GM23338 (cell line): ENCODE measurements around the gene DLG2. TPM values are rescaled to one million over a fixed set of nuclear protein-coding genes. Genes with fewer than 3 reads are reported as not detected.

Source experiments
- ATAC-seq: fragments of 200-7000 bp; cut with Tn5 transposase; 3 replicates; pipeline ENCODE4 v1.9.1; 2020
- DNase-seq: peaks from one replicate; pipeline ENCODE4 v3.0.0-alpha.2; 2015; ENCODE audit warnings: low spot score
- H2AFZ ChIP-seq: fragments of 200-600 bp; sonication (generic); 2 replicates; pipeline ENCODE4 v1.8.0; 2016; ENCODE audit warnings: antibody characterized with exemption, mild to moderate bottlenecking, moderate library complexity
- H3F3A ChIP-seq: fragments of 200-600 bp; sonication (generic); replicated peaks from 2 replicates; pipeline ENCODE4 v1.8.0; 2017; ENCODE audit warnings: antibody characterized with exemption, mixed run types, low read depth
- H3K27ac ChIP-seq: fragments of 200-600 bp; sonication (generic); 2 replicates; pipeline ENCODE4 v1.6.1; 2016; ENCODE audit warnings: low read depth
- H3K27me3 ChIP-seq: fragments of 200-600 bp; sonication (generic); 2 replicates; pipeline ENCODE4 v1.8.0; 2016; ENCODE audit warnings: mild to moderate bottlenecking, mixed run types, moderate library complexity; ENCODE audit not compliant: insufficient read depth
- H3K36me3 ChIP-seq: fragments of 200-600 bp; sonication (generic); 2 replicates; pipeline ENCODE4 v1.8.0; 2016; ENCODE audit warnings: mild to moderate bottlenecking; ENCODE audit not compliant: insufficient read depth
- H3K4me1 ChIP-seq: fragments of 200-600 bp; sonication (generic); 2 replicates; pipeline ENCODE4 v1.8.0; 2016; ENCODE audit warnings: mild to moderate bottlenecking, moderate library complexity; ENCODE audit not compliant: insufficient read depth
- H3K4me2 ChIP-seq: fragments of 200-600 bp; sonication (generic); 2 replicates; pipeline ENCODE4 v1.7.1; 2017; ENCODE audit warnings: mixed run types
- H3K4me3 ChIP-seq: fragments of 200-600 bp; sonication (generic); 2 replicates; pipeline ENCODE4 v1.6.1; 2016; ENCODE audit warnings: mixed run types
- H3K79me2 ChIP-seq: fragments of 200-600 bp; sonication (generic); replicated peaks from 2 replicates; pipeline ENCODE4 v1.8.0; 2017; ENCODE audit warnings: mild to moderate bottlenecking; ENCODE audit not compliant: insufficient read depth
- H3K9me2 ChIP-seq: fragments of 200-600 bp; sonication (generic); 2 replicates; pipeline ENCODE4 v1.8.0; 2017; ENCODE audit not compliant: insufficient read depth
- H4K20me1 ChIP-seq: fragments of 200-600 bp; sonication (generic); replicated peaks from 2 replicates; pipeline ENCODE4 v1.8.0; 2017; ENCODE audit warnings: mild to moderate bottlenecking; ENCODE audit not compliant: insufficient read depth
- H3K27ac Mint-ChIP-seq: 2 replicates; pipeline ENCODE4 v1.8.0; 2020; ENCODE audit warnings: inconsistent platforms, mild to moderate bottlenecking, moderate library complexity, mixed read lengths
- H3K27me3 Mint-ChIP-seq: 3 replicates; pipeline ENCODE4 v1.8.0; 2022; ENCODE audit warnings: low read depth, mild to moderate bottlenecking, moderate library complexity, mixed read lengths, inconsistent platforms; ENCODE audit not compliant: insufficient read depth, poor library complexity
- H3K36me3 Mint-ChIP-seq: 3 replicates; pipeline ENCODE4 v1.8.0; 2021; ENCODE audit warnings: low read depth, mild to moderate bottlenecking, inconsistent platforms, moderate library complexity, mixed read lengths
- H3K4me1 Mint-ChIP-seq: 3 replicates; pipeline ENCODE4 v1.8.0; 2020; ENCODE audit warnings: mild to moderate bottlenecking, inconsistent platforms, mixed read lengths
- H3K4me3 Mint-ChIP-seq: 3 replicates; pipeline ENCODE4 v1.8.0; 2021; ENCODE audit warnings: moderate library complexity, mild to moderate bottlenecking, inconsistent platforms, mixed read lengths
- H3K9me3 Mint-ChIP-seq: 3 replicates; pipeline ENCODE4 v1.8.0; 2020; ENCODE audit warnings: moderate library complexity, mild to moderate bottlenecking, inconsistent platforms, mixed read lengths
- JUNB ChIP-seq: IDR thresholded peaks from one replicate; pipeline ENCODE4 v1.6.1; 2016; ENCODE audit warnings: antibody characterized with exemption; ENCODE audit not compliant: unreplicated experiment
- NANOG ChIP-seq: IDR thresholded peaks from 2 replicates; pipeline ENCODE4 v1.6.1; 2016; ENCODE audit warnings: antibody characterized with exemption, borderline replicate concordance
- POLR2AphosphoS5 ChIP-seq: IDR thresholded peaks from 2 replicates; pipeline ENCODE4 v1.6.1; 2016; ENCODE audit warnings: antibody characterized with exemption, low read depth
- STAT1 ChIP-seq: IDR thresholded peaks from one replicate; pipeline ENCODE4 v1.6.1; 2016; ENCODE audit warnings: antibody characterized with exemption; ENCODE audit not compliant: unreplicated experiment
- ZNF331 ChIP-seq: fragments of 250-450 bp; sonication (Bioruptor Pico); IDR thresholded peaks from 2 replicates; pipeline ENCODE4 v1.5.0; 2020; ENCODE audit warnings: low read depth, mild to moderate bottlenecking, moderate library complexity
- polyA plus RNA-seq: library from polyadenylated mRNA; unstranded; fragments of >200 nt; fragmentation: Nextera tagmentation; extraction: Ambion mirVana; gene quantifications from 2 replicates; pipeline ENCODE4 v1.2.1, GENCODE V29; 2016
- total RNA-seq: library from RNA; depleted of rRNA; stranded (reverse); fragments of >200 nt; shearing (Covaris generic); gene quantifications from 2 replicates; pipeline ENCODE4 v1.2.3, GENCODE V29; 2014
- TF ChIP-seq, protein P1 (sequence below): fragments of 250-450 bp; sonication (Bioruptor Pico); IDR thresholded peaks from 2 replicates; pipeline ENCODE4 v1.5.0; 2020; ENCODE audit warnings: mild to moderate bottlenecking, moderate library complexity
- TF ChIP-seq, protein P2 (sequence below), 2 experiments: fragments of 200-600 bp in 1 of 2; sonication (generic) in 1 of 2; conservative IDR thresholded peaks; 2 replicates each; pipeline versions ENCODE4 v1.5.1 to v1.6.1; 2016 to 2017; ENCODE audit warnings: antibody characterized with exemption in 2 of 2, low read depth in 2 of 2, mild to moderate bottlenecking in 2 of 2, moderate library complexity in 1 of 2

Gene DLG2
- total and polyA plus RNA-seq, 2 experiments from 2014 or later, result 19.8 to 21.5 TPM

DNA sequence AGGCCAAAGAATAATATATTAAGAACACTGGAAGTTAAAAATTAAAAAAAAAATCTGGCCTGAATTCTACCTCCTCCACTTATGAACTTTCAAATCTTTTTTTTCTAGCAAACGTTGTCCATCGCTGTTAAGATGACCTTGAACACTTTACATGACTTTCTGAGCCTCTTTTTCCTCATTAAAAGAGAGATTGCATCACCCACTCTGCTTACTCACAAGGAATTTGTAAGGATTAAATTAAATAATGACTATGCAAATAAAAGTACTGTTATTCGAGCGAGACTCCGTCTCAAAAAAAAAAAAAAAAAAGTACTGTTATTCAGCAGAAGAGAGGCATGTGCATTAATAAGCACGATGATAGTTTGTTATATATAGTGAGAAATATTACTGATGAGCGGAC is 2055.8 kb downstream of the DLG2 start (continued):
- TF ChIP-seq, protein P1, sequence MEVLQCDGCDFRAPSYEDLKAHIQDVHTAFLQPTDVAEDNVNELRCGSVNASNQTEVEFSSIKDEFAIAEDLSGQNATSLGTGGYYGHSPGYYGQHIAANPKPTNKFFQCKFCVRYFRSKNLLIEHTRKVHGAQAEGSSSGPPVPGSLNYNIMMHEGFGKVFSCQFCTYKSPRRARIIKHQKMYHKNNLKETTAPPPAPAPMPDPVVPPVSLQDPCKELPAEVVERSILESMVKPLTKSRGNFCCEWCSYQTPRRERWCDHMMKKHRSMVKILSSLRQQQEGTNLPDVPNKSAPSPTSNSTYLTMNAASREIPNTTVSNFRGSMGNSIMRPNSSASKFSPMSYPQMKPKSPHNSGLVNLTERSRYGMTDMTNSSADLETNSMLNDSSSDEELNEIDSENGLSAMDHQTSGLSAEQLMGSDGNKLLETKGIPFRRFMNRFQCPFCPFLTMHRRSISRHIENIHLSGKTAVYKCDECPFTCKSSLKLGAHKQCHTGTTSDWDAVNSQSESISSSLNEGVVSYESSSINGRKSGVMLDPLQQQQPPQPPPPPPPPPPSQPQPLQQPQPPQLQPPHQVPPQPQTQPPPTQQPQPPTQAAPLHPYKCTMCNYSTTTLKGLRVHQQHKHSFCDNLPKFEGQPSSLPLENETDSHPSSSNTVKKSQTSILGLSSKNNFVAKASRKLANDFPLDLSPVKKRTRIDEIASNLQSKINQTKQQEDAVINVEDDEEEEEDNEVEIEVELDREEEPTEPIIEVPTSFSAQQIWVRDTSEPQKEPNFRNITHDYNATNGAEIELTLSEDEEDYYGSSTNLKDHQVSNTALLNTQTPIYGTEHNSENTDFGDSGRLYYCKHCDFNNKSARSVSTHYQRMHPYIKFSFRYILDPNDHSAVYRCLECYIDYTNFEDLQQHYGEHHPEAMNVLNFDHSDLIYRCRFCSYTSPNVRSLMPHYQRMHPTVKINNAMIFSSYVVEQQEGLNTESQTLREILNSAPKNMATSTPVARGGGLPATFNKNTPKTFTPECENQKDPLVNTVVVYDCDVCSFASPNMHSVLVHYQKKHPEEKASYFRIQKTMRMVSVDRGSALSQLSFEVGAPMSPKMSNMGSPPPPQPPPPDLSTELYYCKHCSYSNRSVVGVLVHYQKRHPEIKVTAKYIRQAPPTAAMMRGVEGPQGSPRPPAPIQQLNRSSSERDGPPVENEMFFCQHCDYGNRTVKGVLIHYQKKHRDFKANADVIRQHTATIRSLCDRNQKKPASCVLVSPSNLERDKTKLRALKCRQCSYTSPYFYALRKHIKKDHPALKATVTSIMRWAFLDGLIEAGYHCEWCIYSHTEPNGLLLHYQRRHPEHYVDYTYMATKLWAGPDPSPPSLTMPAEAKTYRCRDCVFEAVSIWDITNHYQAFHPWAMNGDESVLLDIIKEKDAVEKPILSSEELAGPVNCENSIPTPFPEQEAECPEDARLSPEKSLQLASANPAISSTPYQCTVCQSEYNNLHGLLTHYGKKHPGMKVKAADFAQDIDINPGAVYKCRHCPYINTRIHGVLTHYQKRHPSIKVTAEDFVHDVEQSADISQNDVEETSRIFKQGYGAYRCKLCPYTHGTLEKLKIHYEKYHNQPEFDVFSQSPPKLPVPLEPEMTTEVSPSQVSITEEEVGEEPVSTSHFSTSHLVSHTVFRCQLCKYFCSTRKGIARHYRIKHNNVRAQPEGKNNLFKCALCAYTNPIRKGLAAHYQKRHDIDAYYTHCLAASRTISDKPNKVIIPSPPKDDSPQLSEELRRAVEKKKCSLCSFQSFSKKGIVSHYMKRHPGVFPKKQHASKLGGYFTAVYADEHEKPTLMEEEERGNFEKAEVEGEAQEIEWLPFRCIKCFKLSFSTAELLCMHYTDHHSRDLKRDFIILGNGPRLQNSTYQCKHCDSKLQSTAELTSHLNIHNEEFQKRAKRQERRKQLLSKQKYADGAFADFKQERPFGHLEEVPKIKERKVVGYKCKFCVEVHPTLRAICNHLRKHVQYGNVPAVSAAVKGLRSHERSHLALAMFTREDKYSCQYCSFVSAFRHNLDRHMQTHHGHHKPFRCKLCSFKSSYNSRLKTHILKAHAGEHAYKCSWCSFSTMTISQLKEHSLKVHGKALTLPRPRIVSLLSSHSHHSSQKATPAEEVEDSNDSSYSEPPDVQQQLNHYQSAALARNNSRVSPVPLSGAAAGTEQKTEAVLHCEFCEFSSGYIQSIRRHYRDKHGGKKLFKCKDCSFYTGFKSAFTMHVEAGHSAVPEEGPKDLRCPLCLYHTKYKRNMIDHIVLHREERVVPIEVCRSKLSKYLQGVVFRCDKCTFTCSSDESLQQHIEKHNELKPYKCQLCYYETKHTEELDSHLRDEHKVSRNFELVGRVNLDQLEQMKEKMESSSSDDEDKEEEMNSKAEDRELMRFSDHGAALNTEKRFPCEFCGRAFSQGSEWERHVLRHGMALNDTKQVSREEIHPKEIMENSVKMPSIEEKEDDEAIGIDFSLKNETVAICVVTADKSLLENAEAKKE (CRISPR knock-in tag), result no peak
- TF ChIP-seq POLR2AphosphoS5 (no peak), STAT1 (no peak)

DNA sequence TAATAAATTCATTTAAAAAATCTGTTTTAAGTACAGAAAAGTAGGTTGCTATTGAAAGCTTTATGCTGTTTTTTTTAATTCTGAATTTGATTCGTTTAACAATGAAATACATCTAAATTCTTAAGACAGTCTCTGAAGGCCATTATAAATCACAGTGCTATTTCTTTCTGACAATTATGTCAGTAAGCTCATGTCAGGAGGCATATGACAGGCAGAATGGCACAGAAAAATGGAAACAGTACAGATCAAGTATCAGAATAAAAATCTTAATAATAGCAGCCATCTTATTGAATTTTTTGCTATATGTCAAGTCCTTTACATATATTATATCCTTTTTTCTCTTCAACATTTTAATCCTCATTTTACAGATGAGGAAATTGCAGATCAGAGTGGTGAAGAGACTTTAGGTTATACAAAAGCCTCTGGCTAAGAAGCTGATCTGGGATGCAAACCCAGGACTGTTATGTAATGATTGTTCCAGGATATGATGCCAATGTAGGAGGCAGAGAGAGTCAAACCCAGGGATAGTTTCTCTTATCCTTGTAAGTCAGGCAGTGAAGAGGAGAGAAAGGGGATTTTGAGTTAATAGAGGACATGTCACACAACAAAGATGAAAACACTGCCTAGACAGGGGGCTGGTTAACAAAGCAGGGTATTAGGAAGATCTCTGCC is 2057.9 kb downstream of the DLG2 start:
- Histone ChIP-seq H3K4me2 (no peak overlapping the region), H3K4me1 (peaks cover 15% of the 10 kb centered on the region; the same call in 1 of the 2 replicates), H3K9me2 (no peaks in the 10 kb centered on the region), H3K79me2 (no peaks in the 10 kb centered on the region), H3K27ac (no peak overlapping the region), H2AFZ (no peak overlapping the region), H3K4me3 (no peak overlapping the region), H3K36me3 (no peaks in the 10 kb centered on the region), H3K27me3 (no peaks in the 10 kb centered on the region), H4K20me1 (no peaks in the 10 kb centered on the region), H3F3A (no peaks in the 10 kb centered on the region)
- Mint-ChIP-seq H3K27ac (peak overlapping the region; percentile 16; the same call in 1 of the 2 replicates), H3K36me3 (no peaks in the 10 kb centered on the region), H3K4me3 (no peak overlapping the region), H3K9me3 (no peaks in the 10 kb centered on the region), H3K27me3 (no peaks in the 10 kb centered on the region), H3K4me1 (peaks cover 32% of the 10 kb centered on the region)
- DNase-seq (no peak), ATAC-seq (no peak)
- no peak for TF ChIP-seq JUNB
- no peak for TF ChIP-seq NANOG
- TF ChIP-seq ZNF331 (CRISPR knock-in tag), result no peak
- no peak for TF ChIP-seq STAT1
- TF ChIP-seq, protein P2, sequence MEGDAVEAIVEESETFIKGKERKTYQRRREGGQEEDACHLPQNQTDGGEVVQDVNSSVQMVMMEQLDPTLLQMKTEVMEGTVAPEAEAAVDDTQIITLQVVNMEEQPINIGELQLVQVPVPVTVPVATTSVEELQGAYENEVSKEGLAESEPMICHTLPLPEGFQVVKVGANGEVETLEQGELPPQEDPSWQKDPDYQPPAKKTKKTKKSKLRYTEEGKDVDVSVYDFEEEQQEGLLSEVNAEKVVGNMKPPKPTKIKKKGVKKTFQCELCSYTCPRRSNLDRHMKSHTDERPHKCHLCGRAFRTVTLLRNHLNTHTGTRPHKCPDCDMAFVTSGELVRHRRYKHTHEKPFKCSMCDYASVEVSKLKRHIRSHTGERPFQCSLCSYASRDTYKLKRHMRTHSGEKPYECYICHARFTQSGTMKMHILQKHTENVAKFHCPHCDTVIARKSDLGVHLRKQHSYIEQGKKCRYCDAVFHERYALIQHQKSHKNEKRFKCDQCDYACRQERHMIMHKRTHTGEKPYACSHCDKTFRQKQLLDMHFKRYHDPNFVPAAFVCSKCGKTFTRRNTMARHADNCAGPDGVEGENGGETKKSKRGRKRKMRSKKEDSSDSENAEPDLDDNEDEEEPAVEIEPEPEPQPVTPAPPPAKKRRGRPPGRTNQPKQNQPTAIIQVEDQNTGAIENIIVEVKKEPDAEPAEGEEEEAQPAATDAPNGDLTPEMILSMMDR (conservative IDR thresholded peaks at IDR 0.05; ENCODE audit: low read depth in 2 of 2), result no peak
- TF ChIP-seq, protein P1 (CRISPR knock-in tag), result no peak
